ENCODE data around the gene LYZL1.

LYZL1 gene

DNA sequence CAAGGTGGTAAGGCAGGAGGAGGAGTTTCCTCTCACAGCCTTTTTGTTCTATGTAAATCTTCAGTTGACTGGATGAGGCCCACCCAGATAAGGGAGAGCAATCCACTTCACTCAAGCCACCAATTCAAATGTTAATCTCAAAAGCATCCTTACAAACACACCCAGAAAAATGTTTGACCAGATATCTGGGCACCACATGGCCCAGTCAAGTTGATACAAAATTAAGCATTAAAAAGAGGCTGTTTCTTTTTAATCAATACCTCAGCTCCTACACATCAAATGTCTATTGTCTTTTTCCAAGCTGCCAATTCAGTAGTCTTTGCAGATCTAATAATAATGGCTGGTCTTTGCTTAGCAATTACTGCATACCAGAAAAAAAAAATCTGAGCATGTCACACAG, 18.0 kb upstream of the LYZL1 start:
- TF ChIP-seq CTCF (IDR thresholded peaks at IDR 0.05; ENCODE audit: low read depth, low read length, missing control alignments): no peak
- in situ Hi-C loops (cut with HindIII; ENCODE audit: low sequenced_read_pairs): no loop called here
- no peak overlapping the region for H3K4me3 ChIP-seq (ENCODE audit: low read depth, low read length)
- DNase-seq (ENCODE audit: low read depth): no peak

DNA sequence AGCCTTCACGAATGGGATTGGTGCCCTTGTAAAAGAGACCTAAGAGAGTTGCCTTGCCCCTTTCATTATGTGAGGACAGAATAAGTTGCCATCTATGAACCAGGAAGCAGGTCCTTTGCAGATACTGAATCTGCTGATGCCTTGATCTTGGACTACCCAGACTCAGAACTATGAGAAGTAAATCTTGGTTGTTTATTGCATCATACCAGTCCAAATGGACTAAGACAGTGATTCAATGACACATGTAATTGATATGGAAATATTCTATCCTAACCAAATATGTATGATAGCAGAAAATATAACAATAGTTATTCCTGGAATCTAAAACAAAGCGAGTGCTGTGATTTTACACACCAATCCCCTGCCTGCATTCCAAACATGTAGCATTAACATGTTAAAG, 17.0 kb upstream of the LYZL1 start:
- no peak for DNase-seq (ENCODE audit: low read depth)
- H3K4me3 ChIP-seq (ENCODE audit: low read depth, low read length): no peak overlapping the region
- in situ Hi-C loops (cut with HindIII; ENCODE audit: low sequenced_read_pairs): no loop called here
- no peak for TF ChIP-seq CTCF (IDR thresholded peaks at IDR 0.05; ENCODE audit: low read depth, low read length, missing control alignments)

DNA sequence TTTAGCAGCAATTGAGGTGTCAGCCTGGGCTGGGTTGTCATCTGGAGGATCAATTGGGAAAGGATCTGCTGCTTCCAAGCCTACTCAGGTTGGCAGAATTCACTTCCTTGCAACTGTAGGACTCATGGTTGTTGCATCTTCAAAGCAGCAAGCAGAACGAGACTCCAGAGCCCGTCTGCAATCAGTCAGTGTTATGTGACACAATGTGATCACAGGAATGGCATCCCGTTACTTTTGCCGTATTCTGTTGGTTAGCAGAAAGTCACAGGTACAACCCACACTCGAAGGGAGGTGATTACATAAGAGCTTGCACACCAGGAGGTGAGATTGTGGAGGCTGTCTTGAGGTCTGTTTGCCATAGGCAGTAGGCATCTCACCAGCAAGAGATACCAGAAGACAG, 15.4 kb upstream of the LYZL1 start:
- TF ChIP-seq CTCF (IDR thresholded peaks at IDR 0.05; ENCODE audit: low read depth, low read length, missing control alignments): no peak
- in situ Hi-C loops (cut with HindIII; ENCODE audit: low sequenced_read_pairs): no loop called here
- H3K4me3 ChIP-seq (ENCODE audit: low read depth, low read length): no peak overlapping the region
- DNase-seq (ENCODE audit: low read depth): no peak

DNA sequence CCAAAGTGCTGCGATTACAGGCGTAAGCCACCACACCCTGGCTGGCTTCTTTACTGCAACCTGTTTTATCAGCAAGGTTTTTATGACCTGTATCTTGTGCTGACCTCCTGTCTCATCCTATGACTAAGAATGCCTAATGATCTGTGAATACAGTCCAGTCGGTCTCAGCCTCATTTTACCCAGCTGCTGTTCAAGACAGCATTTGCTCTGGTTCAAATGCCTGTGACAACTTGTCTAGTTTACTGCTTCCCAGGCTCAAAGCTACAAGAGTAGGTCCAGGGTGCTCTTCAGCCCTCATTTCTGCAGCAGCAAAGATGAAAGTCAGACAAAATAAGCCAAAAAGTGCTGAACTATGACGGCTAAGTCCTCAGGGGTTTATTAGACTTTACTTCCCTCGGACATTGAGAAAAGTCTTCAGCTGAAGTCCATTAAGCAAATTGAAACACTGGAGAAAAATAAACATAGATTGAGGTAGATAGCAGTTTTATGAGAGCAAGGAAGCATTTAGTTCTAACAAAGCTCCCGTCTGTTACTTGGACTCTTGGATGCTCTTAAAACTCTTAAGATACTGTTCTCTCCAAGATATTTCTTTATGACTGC, 12.5 kb upstream of the LYZL1 start:
- in situ Hi-C loops (cut with HindIII; ENCODE audit: low sequenced_read_pairs): no loop called here
- TF ChIP-seq CTCF (IDR thresholded peaks at IDR 0.05; ENCODE audit: low read depth, low read length, missing control alignments): no peak
- DNase-seq (ENCODE audit: low read depth): no peak
- H3K4me3 ChIP-seq (ENCODE audit: low read depth, low read length): no peak overlapping the region

- no peak for DNase-seq (ENCODE audit: low read depth)
- in situ Hi-C loops (cut with HindIII; ENCODE audit: low sequenced_read_pairs): no loop called here
- TF ChIP-seq CTCF (IDR thresholded peaks at IDR 0.05; ENCODE audit: low read depth, low read length, missing control alignments): no peak
- H3K4me3 ChIP-seq (ENCODE audit: low read depth, low read length): no peak overlapping the region
Observed at GRCh38 chr10:29277296-29277695, 11.6 kb upstream of the LYZL1 start.

- H3K4me3 ChIP-seq (ENCODE audit: low read depth, low read length): no peak overlapping the region
- TF ChIP-seq CTCF (IDR thresholded peaks at IDR 0.05; ENCODE audit: low read depth, low read length, missing control alignments): no peak
- in situ Hi-C loops (cut with HindIII; ENCODE audit: low sequenced_read_pairs): no loop called here
- no peak for DNase-seq (ENCODE audit: low read depth)
Observed at GRCh38 chr10:29279779-29280487, 8.9 kb upstream of the LYZL1 start.
